ENCODE data around the gene VMP1.
"Not testable (repeated sequence)": the region's sequence is repeated elsewhere in the genome, so short reads cannot be mapped to it uniquely, and the experiment has no call there.

VMP1 gene

DNA sequence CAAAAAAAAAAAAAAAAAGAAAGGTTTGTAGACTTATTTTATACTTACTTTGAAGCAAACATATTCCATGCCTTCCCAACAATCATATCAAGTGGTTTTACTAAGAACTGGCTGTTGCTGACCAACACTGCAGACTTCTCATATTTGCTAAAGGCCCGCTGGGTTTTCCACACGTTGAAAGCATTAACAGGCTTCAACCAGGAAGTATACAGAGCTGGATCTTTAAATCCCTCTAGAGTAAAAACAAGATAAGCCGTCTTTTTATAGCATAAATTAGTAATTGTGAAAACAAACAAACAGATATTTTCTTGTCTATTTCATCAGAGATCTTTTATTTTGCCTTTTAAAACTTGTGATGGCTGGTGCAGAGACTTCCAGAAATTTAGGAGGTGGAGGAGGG is 156.2 kb downstream of the VMP1 start:
- in situ Hi-C loops (cut with HindIII; ENCODE audit: low pct_ligation_motif_present, low pct_unique_long_range_greater_than_20kb, low sequenced_read_pairs), result no loop called here

GRCh38 chr17:59869941-59870218 is 162.4 kb downstream of the VMP1 start:
- in situ Hi-C loops (cut with HindIII; ENCODE audit: low pct_ligation_motif_present, low pct_unique_long_range_greater_than_20kb, low sequenced_read_pairs), result no loop called here
- DNase-seq, result no peak

More for the DNA sequence above, 156.2 kb downstream of the VMP1 start:
- no peak for DNase-seq

DNA sequence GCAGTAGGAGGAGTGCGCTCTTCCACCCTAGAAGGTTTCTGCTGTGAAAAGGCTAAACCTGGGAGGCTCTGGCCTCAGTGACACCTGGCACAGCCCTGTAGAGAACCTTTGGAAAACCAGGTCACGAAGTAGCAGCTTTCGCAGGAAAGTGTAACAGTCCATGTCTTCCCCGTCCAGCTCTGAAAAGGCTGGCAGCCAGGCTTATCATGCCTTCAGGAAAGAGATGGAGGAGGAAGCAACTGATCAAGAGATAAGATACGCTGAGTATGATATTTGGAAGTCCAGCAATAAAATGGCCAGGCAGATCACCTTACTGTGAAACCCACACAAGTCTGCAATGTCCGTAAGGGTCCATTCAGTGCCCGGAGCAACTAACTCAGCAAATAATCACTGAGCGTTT is 163.0 kb downstream of the VMP1 start:
- DNase-seq, result no peak
- in situ Hi-C loops (cut with HindIII; ENCODE audit: low pct_ligation_motif_present, low pct_unique_long_range_greater_than_20kb, low sequenced_read_pairs), result no loop called here

GRCh38 chr17:59872351-59872750 is 164.9 kb downstream of the VMP1 start:
- in situ Hi-C loops (cut with HindIII; ENCODE audit: low pct_ligation_motif_present, low pct_unique_long_range_greater_than_20kb, low sequenced_read_pairs), result no loop called here
- DNase-seq, result no peak

DNA sequence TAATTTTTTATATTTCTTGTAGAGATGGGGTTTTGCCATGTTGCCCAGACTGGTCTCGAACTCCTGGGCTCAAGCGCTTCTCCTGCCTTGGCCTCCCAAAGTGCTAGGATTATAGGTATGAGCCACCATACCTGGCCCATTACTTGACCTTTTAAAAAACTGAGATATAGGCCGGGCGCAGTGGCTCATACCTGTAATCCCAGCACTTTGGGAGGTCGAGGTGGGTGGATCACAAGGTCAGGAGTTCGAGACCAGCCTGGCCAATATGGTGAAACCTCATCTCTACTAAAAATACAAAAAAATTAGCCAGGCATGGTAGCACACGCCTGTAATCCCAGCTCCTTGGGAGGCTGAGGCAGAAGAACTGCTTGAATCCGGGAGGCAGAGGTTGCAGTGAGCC is 166.0 kb downstream of the VMP1 start:
- DNase-seq; in situ Hi-C loops (cut with HindIII; ENCODE audit: low pct_ligation_motif_present, low pct_unique_long_range_greater_than_20kb, low sequenced_read_pairs): not testable (repeated sequence)

DNA sequence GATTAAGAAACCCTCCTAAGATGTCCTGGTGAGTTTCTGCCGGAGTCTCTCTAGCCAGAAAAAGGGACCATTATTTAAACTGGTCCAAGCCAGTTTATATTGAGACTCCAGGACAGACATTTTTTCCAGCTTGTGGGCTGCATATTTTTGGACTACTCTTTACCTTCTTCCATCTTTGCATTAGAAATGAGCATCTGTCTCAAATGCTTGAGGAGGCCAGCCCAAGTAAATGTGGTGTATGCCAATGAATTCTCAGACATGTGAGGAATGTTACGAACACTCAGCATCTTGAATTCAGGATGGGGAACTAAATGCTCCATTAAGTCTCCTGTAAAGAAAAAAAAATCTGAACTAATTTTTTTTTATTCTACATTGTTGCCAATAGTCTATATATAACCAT is 166.9 kb downstream of the VMP1 start:
- DNase-seq, result no peak
- in situ Hi-C loops (cut with HindIII; ENCODE audit: low pct_ligation_motif_present, low pct_unique_long_range_greater_than_20kb, low sequenced_read_pairs), result no loop called here

DNA sequence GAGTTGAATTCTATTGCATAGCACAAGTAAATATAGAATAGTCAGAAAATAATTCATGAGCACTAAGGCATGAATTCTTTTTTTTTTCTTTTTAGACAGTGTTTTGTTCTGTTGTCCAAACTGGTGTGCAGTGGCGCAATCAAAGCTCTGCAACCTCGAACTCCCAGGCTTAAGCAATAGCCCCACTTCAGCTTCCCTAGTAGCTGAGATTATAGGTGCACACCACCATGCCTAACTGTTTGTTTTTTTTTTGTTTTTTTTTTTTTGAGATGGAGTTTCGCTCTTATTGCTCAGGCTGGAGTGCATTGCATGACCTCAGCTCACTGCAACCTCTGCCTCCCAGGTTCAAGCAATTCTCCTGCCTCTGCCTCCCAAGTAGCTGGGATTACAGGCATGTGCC is 168.7 kb downstream of the VMP1 start:
- DNase-seq, result no peak
- in situ Hi-C loops (cut with HindIII; ENCODE audit: low pct_ligation_motif_present, low pct_unique_long_range_greater_than_20kb, low sequenced_read_pairs), result no loop called here

DNA sequence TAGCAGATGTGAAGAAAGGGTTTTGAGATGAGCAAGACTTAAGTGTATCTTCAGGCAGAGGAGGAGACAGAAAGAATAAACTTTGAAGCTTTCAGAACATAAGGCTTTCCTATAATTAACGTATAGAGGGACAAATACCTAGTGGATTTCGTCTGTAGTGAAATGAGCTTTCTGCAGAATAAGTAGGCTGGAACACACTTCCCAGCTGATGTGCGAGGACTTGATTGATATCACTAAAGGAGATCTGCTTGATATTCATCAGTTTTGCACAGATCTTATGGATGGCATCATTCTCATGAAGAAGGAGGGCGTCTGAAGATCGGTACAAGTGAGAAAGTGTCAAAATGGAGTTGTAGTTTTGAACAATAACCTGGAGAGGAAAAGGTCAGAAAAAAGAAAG is 170.5 kb downstream of the VMP1 start:
- DNase-seq, result no peak
- in situ Hi-C loops (cut with HindIII; ENCODE audit: low pct_ligation_motif_present, low pct_unique_long_range_greater_than_20kb, low sequenced_read_pairs), result no loop called here

DNA sequence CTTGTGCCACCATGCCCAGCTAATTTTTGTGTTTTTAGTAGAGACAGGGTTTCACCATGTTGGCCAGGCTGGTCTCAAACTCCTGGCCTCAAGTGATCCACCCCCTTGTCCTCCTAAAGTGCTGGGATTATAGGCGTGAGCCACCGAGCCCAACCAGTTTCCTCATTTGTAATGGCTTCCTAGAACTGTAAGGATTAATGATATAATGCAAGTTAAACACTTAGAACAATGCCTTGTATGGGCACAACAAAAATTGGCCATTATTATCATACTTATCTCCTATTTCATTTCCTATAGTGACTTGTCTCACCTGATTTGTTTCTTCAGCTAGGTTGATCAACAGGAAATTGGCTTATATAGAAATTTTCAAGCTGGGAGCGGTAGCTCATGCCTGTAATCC is 171.2 kb downstream of the VMP1 start:
- DNase-seq, result no peak
- in situ Hi-C loops (cut with HindIII; ENCODE audit: low pct_ligation_motif_present, low pct_unique_long_range_greater_than_20kb, low sequenced_read_pairs), result no loop called here

- DNase-seq, result no peak
- in situ Hi-C loops (cut with HindIII; ENCODE audit: low pct_ligation_motif_present, low pct_unique_long_range_greater_than_20kb, low sequenced_read_pairs), result no loop called here
Measured at GRCh38 chr17:59884861-59885260, 177.4 kb downstream of the VMP1 start.

DNA sequence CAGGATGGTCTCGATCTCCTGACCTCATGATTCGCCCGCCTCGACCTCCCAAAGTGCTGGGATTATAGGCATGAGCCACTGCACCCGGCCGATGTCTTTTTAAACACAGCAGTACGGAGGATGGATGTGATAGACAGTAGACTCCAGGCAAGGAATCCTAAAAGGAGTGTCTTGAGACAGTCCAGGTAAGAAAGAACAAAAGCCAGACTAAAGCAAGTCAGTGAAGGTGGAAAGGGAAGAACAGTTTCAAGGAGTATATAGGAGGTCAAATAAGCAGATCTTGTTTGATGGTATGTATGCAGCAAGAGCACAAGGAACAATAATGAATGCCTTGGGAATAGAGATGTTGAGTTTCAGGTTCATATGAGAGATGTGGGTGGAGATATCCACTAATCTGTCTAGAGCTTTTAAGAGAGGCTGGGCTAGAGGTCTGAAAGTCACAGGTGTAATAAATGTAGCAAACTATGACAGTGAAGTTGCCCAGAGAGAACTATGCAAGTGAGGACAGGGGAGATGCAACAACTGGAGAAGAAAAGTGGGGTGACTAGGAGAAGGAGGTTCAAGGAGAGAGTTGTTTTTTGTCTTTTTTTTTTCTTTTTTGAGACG is 180.8 kb downstream of the VMP1 start:
- no peak for DNase-seq
- in situ Hi-C loops (cut with HindIII; ENCODE audit: low pct_ligation_motif_present, low pct_unique_long_range_greater_than_20kb, low sequenced_read_pairs), result no loop called here

- peak; percentile 5 for DNase-seq
- in situ Hi-C loops (cut with HindIII; ENCODE audit: low pct_ligation_motif_present, low pct_unique_long_range_greater_than_20kb, low sequenced_read_pairs), result no loop called here
Measured at GRCh38 chr17:59890720-59891119, 183.3 kb downstream of the VMP1 start.

All from ACHN (cell line).